K562 (cell line): ENCODE results near the gene PLSCR5. TPM values are rescaled to one million over a fixed set of nuclear protein-coding genes. Genes with fewer than 3 reads are reported as not detected.
A peak's percentile ranks its signal among the peaks of the same experiment; 100 is the strongest.

ENCODE experiments used
- ARID3B ChIP-seq: fragments of 250-450 bp; sonication (Bioruptor Pico); IDR thresholded peaks from 2 replicates; pipeline ENCODE4 v1.4.0; 2020; ENCODE audit warnings: borderline replicate concordance
- ATF1 ChIP-seq, 2 experiments: fragments of 450-650 bp in 1 of 2; IDR thresholded peaks; 2 replicates each; pipeline ENCODE4 v1.6.1; 2016; ENCODE audit warnings: missing compliant biosample characterization in 1 of 2, missing genetic modification characterization in 1 of 2
- CHCHD3 ChIP-seq: fragments of 250-450 bp; sonication (Bioruptor Pico); IDR thresholded peaks from 2 replicates; pipeline ENCODE4 v2.1.2; 2022; ENCODE audit warnings: mild to moderate bottlenecking
- CREB1 ChIP-seq, 2 experiments: sonication (generic) in 1 of 2; formaldehyde crosslinking in 1 of 2; IDR thresholded peaks; 2 replicates each; pipeline versions ENCODE4 v1.6.1 to v1.8.0; 2012 to 2022; ENCODE audit warnings: inconsistent platforms in 1 of 2, mild to moderate bottlenecking in 1 of 2, missing genetic modification reagents in 1 of 2, moderate library complexity in 1 of 2
- CTBP1 ChIP-seq: fragments of 450-650 bp; IDR thresholded peaks from 2 replicates; pipeline ENCODE4 v1.6.1; 2016; ENCODE audit warnings: borderline replicate concordance
- CXXC5 ChIP-seq: fragments of 250-450 bp; sonication (Bioruptor Pico); IDR thresholded peaks from 2 replicates; pipeline ENCODE4 v1.8.0; 2022; ENCODE audit warnings: inconsistent platforms, mild to moderate bottlenecking, moderate library complexity
- E2F3 ChIP-seq: fragments of 250-450 bp; sonication (Bioruptor Pico); IDR thresholded peaks from 2 replicates; pipeline ENCODE4 v1.4.0; 2020; ENCODE audit warnings: mild to moderate bottlenecking
- HEY1 ChIP-seq: fragments of 250-450 bp; sonication (Bioruptor Pico); IDR thresholded peaks from 2 replicates; pipeline ENCODE4 v1.5.0; 2020; ENCODE audit warnings: mild to moderate bottlenecking, moderate library complexity, borderline replicate concordance
- KLF1 ChIP-seq: fragments of 450-650 bp; IDR thresholded peaks from 2 replicates; pipeline ENCODE4 v1.6.1; 2016; ENCODE audit warnings: missing genetic modification characterization, missing compliant biosample characterization
- KLF13 ChIP-seq: fragments of 450-650 bp; IDR thresholded peaks from 2 replicates; pipeline ENCODE4 v1.6.1; 2016; ENCODE audit warnings: missing genetic modification characterization, low read depth, mild to moderate bottlenecking, missing compliant biosample characterization, moderate library complexity, borderline replicate concordance
- LARP7 ChIP-seq: fragments of 450-650 bp; IDR thresholded peaks from 2 replicates; pipeline ENCODE4 v1.6.1; 2016
- NCOR1 ChIP-seq: fragments of 450-650 bp; IDR thresholded peaks from 2 replicates; pipeline ENCODE4 v1.6.1; 2016; ENCODE audit warnings: mild to moderate bottlenecking, moderate library complexity
- NFE2 ChIP-seq: IDR thresholded peaks from 2 replicates; pipeline ENCODE4 v1.6.1; 2014; ENCODE audit warnings: antibody characterized with exemption, low read depth
- NR2C2 ChIP-seq, 2 experiments: fragments of 200-800 bp in 1 of 2; sonication (Bioruptor generic) in 1 of 2; sonication (generic) in 1 of 2; formaldehyde crosslinking in 1 of 2; IDR thresholded peaks; 2 replicates each; pipeline versions ENCODE4 v1.6.1 to v1.8.0; 2016 to 2022; ENCODE audit warnings: mild to moderate bottlenecking in 1 of 2, missing compliant biosample characterization in 1 of 2, missing genetic modification characterization in 1 of 2, missing genetic modification reagents in 1 of 2
- PATZ1 ChIP-seq: fragments of 250-450 bp; sonication (Bioruptor Pico); IDR thresholded peaks from 2 replicates; pipeline ENCODE4 v1.5.0; 2020; ENCODE audit warnings: mild to moderate bottlenecking, borderline replicate concordance
- POLR2AphosphoS5 ChIP-seq: IDR thresholded peaks from 2 replicates; pipeline ENCODE4 v1.6.1; 2011; ENCODE audit warnings: mild to moderate bottlenecking, low read depth, low read length, moderate library complexity; ENCODE audit not compliant: control insufficient read depth, insufficient read depth
- RBM39 ChIP-seq: fragments of 200-400 bp; formaldehyde crosslinking; optimal IDR thresholded peaks from 2 replicates; pipeline ENCODE3; 2018; ENCODE audit warnings: low read depth, low read length
- YBX1 ChIP-seq: fragments of 450-650 bp; IDR thresholded peaks from 2 replicates; pipeline ENCODE4 v1.7.1; 2016; ENCODE audit warnings: mild to moderate bottlenecking
- ZNF23 ChIP-seq: fragments of 250-450 bp; sonication (Bioruptor Pico); IDR thresholded peaks from 2 replicates; pipeline ENCODE4 v1.4.0; 2020; ENCODE audit warnings: mild to moderate bottlenecking
- ZNF408 ChIP-seq: fragments of 250-450 bp; sonication (Bioruptor Pico); IDR thresholded peaks from 2 replicates; pipeline ENCODE4 v1.4.0; 2020; ENCODE audit warnings: low read depth, mild to moderate bottlenecking, moderate library complexity
- ZNF586 ChIP-seq: fragments of 450-650 bp; formaldehyde crosslinking; conservative IDR thresholded peaks from 2 replicates; pipeline ENCODE4 v1.4.0; 2020; ENCODE audit warnings: mild to moderate bottlenecking, moderate library complexity
- ZNF740 ChIP-seq, 3 experiments: fragments of 200-800 bp in 1 of 3; sonication (Bioruptor generic) in 1 of 3; sonication (generic) in 1 of 3; formaldehyde crosslinking in 1 of 3; IDR thresholded peaks; 2 replicates each; pipeline versions ENCODE4 v1.6.1 to v1.8.0; 2016 to 2022; ENCODE audit warnings: mild to moderate bottlenecking in 2 of 3, missing compliant biosample characterization in 2 of 3, missing genetic modification characterization in 2 of 3, missing genetic modification reagents in 1 of 3
- ZNF780A ChIP-seq: fragments of 250-450 bp; sonication (Bioruptor Pico); IDR thresholded peaks from 2 replicates; pipeline ENCODE4 v1.5.0; 2021; ENCODE audit warnings: mild to moderate bottlenecking
- polyA plus RNA-seq, 8 experiments: library from polyadenylated mRNA; depleted of rRNA in 4 of 8; stranded (reverse) in 5 of 8; unstranded in 3 of 8; fragments of >200 nt; fragmentation: Nextera tagmentation in 2 of 8; fragmentation: Illumina TruSeq in 1 of 8; extraction: Ambion mirVana in 2 of 8; extraction: Trizol in 1 of 8; gene quantifications; 2 replicates each; pipeline versions ENCODE4 v1.2.1 to v1.2.3, GENCODE V29; 2011 to 2014; ENCODE audit warnings: inconsistent platforms in 1 of 8, missing spikeins in 1 of 8
- total RNA-seq, 7 experiments: library from RNA; depleted of rRNA in 6 of 7; stranded (reverse); fragments of >200 nt in 6 of 7; fragmentation: Illumina TruSeq in 2 of 7; extraction: Trizol in 2 of 7; gene quantifications; 2 replicates each; pipeline versions ENCODE4 v1.2.1 to v1.2.3, GENCODE V29; 2011 to 2021; ENCODE audit warnings: low replicate concordance in 1 of 7

PLSCR5 gene
- total and polyA plus RNA-seq, 9 of the 15 experiments (the other 6 are each of a cell fraction or from before 2014, with no cell fraction given): not detected

- no peak for TF ChIP-seq ARID3B (CRISPR knock-in tag)
- no peak for TF ChIP-seq ZNF408 (CRISPR knock-in tag)
- TF ChIP-seq ATF1 (CRISPR knock-in tag; IDR thresholded peaks at IDR 0.05): no peak
- TF ChIP-seq ATF1 (tag; IDR thresholded peaks at IDR 0.05): peak; percentile 44; the same call in 1 of the 2 replicates
- TF ChIP-seq NCOR1: no peak
- TF ChIP-seq PATZ1 (CRISPR knock-in tag): no peak
- peak; percentile 57; the same call in 1 of the 2 replicates for TF ChIP-seq CTBP1
- TF ChIP-seq ZNF586: no peak
- no peak for TF ChIP-seq ZNF23 (CRISPR knock-in tag)
- TF ChIP-seq ZNF780A (CRISPR knock-in tag): no peak
- no peak for TF ChIP-seq NR2C2 (CRISPR knock-in tag; IDR thresholded peaks at IDR 0.05)
- TF ChIP-seq NR2C2 (tag; IDR thresholded peaks at IDR 0.05): peak; percentile 66; the same call in 1 of the 2 replicates
- peak; percentile 70 for TF ChIP-seq CXXC5
- TF ChIP-seq HEY1 (CRISPR knock-in tag): no peak
- no peak for TF ChIP-seq KLF1 (tag)
- no peak for TF ChIP-seq RBM39
- no peak for TF ChIP-seq CHCHD3 (CRISPR knock-in tag)
- TF ChIP-seq ZNF740 (CRISPR knock-in tag; IDR thresholded peaks at IDR 0.05): no peak
- TF ChIP-seq ZNF740 (tag; IDR thresholded peaks at IDR 0.05): no peak
- TF ChIP-seq CREB1 (IDR thresholded peaks at IDR 0.05): no peak
- TF ChIP-seq CREB1 (CRISPR knock-in tag; IDR thresholded peaks at IDR 0.05): no peak
- TF ChIP-seq LARP7: no peak
- TF ChIP-seq POLR2AphosphoS5: peak; percentile 71
- no peak for TF ChIP-seq YBX1
- 0 out of 2 replicates have a peak, but pooled peaks have one; percentile 61 for TF ChIP-seq E2F3
- peak; percentile 31 for TF ChIP-seq NFE2
- no peak for TF ChIP-seq KLF13
Measured at GRCh38 chr3:146544002-146544928, 60.9 kb downstream of the PLSCR5 start, which contains the start of gene PLSCR1 (continued).
